Liver (tissue), 4 donors: ENCODE measurements around the gene TNFRSF21. TPM values are rescaled to one million over a fixed set of nuclear protein-coding genes. Genes with fewer than 3 reads are reported as not detected.

ENCODE experiments used
- polyA plus RNA-seq, 2 donors: library from polyadenylated mRNA; stranded (reverse) in 1 of 2; unstranded in 1 of 2; fragments of 200-250 nt in 1 of 2; fragments of >200 nt in 1 of 2; fragmentation: Nextera tagmentation in 1 of 2; extraction: Ambion mirVana in 1 of 2; gene quantifications; one replicate each; pipeline versions ENCODE4 v1.2.1 to v1.2.3, GENCODE V29; 2013 to 2015
- total RNA-seq, 2 donors: library from RNA; depleted of rRNA; stranded (reverse); fragments of >200 nt; gene quantifications; one replicate each; pipeline ENCODE4 v1.2.3, GENCODE V29; 2014
- donor health status: healthy.
- donor health status: healthy.
- donor health status: healthy.

Gene TNFRSF21
- total and polyA plus RNA-seq, 4 donors, result 2.1 to 3.2 (median 2.9) TPM

Other genes starting within 250 kb of the TNFRSF21 start
- 10 to 100 TPM; 17.3 to 22.4 TPM for gene CD2AP, start 167.9 kb upstream of the TNFRSF21 start, total RNA-seq
- 1 to 10 TPM; 5.7 to 5.8 TPM for gene CD2AP, start 167.9 kb upstream of the TNFRSF21 start, polyA plus RNA-seq